CD1c-positive myeloid dendritic cell (primary cell): ENCODE data around the gene LIPE.

Experiments
- DNase-seq: peaks from one replicate; pipeline ENCODE4 v3.0.0-alpha.2; 2016; ENCODE audit errors: extremely low spot score

LIPE gene

DNA sequence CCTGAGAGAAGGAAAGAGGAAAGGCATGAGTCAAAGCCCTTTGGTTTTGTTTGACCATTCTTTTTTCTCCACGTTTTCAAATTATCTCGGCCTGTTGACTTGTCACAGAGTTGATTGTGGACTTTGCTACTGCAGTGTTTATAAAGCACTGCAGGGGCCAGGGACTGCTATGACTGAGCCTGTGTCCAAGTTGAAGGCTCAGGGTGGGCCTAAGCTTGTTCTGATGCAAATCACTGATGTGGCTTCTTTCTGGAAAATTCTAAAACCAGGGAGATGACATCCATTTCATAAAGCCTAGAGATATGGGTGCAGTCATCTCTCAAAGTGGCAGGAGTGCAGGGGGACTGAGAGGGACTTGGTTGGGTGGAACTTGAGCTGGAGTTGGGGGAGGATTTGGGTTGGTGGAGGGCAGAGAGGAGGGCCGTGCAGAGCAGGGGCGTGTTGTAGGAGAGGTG lies 16.8 kb upstream of the LIPE start:
- DNase-seq = no peak

DNA sequence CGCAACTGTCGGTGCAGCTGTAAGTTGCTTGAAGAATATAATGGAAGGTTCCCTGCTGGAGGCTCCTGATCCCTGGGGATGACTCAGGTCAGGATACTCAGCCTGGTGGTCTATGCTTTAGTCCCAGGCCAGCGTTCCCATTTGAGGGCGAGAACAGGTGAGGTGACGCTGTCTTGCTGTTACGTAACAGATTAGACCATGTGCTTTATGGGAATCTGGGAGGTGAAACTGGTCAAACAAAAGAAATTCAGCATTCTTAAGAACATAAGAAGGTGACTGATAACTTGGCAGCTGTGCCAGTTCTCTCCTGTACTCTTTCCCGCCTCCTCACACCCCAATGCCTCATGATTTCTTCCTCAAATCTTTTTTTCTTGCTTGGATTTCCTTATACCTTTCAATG lies 15.6 kb upstream of the LIPE start, which contains the start of gene CXCL17:
TSS of gene CXCL17 (minus strand) at position 114 of the 400 bp plus-strand sequence. CDS start 114 bp downstream, outside the sequence.
- DNase-seq = no peak

DNA sequence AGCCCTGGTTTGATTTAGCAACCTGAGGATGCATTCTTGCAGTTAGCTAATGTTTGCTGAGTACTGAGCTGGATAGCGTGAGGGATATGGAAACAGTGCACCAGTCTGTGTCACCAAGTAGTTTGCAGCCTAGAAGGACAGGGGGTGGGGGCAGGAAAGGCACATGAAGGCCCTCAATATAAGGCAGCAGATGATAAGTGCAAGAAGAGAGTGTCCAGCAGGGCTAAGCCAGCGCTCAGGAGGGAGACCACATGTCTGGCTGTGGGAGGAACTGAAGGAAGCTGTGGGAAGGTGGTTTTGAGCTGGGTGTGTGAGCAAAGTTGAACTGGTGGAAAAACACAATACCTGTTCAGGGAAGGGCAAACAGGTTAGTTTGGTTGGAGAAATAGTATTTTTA lies 13.9 kb upstream of the LIPE start:
- peak; percentile 39 for DNase-seq

DNA sequence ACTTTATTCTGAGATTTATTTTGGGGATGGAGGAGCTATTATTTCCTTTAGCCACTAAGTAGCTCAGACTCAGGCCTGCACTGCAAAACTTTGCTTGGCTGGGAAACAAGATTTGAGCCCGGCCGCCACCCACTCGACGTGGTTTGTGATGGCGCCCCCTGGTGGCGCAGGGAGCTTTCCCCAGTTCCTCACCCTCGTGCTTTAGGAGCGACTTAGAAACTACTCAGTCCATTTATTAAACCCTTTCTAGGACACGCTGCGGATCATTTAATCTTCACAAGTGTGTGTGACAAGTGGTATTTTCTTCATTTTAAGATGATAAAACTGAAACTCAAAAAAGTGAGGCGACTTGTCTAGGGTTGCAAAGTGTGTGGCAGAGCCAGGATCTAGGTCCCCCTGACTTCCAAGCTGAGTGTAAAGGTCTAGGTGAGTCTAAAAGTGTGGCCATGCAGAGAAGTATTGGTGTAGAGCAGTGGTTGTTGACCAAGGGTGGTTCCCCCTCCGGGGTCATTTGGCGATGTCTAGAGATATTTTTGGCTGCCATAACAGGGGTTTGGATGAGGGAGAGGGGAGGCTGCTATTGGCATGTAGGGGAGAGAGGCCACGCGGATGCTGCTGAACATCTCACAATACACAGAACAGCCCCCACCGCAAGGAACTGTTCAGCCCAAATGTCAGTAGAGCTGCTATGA lies 13.3 kb upstream of the LIPE start:
- peak; percentile 86 for DNase-seq

DNA sequence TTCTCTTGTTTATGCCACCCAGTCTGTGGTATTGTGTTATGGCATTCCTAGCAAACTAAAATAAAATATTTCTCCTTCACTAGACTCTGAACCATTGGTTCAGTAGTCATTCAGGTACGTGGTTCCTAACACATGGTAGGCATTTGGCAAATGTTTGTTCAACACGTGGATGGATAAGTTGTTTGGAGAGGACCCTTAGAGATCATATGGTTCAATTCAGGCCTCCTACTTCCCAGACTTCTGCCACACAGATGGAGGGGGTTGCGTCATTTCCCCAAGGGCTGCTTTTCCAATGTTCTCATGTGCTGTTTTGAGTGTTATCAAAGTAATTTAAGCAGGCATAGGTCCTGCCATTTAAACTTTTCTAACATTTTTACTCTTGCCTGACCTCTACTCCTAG lies 8.8 kb upstream of the LIPE start:
- no peak for DNase-seq

DNA sequence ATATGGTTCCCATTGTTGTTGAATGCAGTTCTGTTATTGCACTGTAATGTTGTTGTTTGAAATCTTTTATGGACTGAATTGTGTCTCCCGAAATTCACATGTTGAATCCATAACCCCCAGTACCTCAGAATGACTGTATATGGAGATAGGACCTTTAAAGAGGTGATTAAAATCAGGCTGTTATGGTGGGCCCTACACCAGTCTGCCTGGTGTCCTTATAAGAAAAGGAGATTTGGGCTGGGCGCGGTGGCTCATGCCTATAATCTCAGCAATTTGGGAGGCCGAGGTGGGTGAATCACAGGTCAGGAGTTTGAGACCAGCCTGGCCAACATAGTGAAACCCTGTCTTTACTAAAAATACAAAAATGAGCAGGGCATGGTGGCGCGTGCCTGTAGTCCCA lies 8.1 kb upstream of the LIPE start:
- no peak for DNase-seq

DNA sequence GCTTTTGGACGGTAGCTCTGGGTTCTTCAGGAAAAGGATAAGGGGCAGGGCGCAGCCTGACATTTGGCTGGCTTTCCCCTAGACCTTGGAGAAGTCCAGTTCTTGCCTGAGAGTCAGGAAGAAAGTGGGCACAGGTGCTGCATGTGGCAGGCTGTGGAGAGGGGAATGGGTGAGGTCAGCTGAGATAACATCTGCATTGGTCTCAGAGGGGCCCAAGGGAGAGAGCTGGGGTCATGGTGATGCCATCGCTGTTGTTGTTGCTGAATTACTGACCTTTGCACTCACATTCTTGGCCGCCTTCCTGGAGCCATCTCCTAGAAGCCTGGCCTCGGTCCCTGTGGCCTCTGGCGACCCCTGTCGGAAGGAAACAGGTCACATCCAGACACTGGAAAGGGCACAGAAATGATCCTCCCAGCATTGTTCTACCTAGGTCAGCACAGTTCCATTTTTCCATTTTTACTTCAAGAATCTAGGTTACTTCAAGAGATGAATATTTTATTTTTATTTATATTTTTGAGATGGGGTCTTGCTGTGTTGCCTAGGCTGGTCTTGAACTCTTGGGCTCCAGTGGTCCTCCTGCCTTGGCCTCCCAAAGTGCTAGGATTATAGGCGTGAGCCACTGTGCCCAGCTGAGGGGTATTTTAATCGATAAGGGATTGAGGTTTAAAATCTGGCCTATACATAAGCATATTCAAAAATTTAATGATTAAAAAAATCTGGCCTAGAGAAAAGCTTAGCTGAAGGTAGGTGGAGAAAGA lies 6.5 kb upstream of the LIPE start:
- peak; percentile 63 for DNase-seq

DNA sequence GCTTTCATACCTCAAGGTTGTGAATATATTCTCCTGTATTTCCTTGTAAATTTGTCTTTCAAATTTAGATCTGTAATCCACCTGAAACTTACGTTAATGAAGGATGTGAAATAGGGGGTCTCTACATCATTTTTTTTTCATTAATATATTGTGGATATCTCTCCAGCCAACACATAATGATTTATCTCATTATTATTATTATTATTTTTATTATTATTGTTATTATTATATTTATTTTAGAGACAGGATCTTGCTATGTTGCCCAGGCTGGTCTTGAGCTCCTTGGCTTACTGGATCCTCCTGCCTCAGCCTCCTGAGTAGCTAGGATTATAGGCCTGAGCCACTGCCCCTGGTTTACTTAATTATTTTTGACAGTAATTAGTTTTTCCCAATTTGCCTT lies 4.3 kb upstream of the LIPE start:
- no peak for DNase-seq

DNA sequence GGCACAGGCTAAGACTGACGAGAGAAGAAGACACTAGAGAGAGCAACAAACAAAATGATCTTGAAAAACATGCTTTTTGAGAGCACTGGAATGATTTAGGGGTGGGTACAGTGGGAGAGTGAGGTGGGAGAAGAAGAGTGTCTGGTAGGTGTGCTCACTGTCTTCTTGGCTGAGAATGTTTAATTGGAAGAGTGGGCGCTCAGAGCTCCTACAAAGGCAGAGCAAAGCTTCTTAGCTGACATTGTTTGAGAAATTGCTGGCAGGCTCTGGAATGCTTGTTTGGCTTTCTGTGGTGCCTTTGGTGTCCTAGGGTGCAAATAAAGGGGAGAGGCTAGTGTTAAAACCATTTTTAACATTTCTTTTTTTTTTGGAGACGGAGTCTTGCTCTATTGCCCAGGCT lies 1.5 kb upstream of the LIPE start:
- DNase-seq = no peak

DNA sequence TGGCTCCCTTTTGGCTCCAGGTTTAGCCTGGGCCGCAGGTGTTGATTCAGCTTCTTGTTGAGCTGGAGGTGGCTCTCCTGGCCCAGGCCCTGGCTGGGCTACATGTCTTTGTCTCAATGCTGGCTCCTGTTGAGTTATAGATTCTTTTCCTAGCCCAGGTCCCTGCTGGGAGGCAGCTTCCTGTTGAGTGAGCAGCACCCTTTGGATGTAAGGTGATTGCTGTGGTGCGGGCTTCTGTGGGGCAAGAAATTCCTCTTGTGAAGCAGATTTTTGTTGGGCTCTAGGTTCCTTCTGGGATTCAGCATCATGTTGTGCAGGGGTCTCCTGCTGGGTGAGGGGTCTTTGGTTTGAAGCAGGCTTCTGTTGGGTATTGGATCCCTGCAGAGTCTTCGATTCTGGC lies 545 bp downstream of the LIPE start:
- DNase-seq = no peak

DNA sequence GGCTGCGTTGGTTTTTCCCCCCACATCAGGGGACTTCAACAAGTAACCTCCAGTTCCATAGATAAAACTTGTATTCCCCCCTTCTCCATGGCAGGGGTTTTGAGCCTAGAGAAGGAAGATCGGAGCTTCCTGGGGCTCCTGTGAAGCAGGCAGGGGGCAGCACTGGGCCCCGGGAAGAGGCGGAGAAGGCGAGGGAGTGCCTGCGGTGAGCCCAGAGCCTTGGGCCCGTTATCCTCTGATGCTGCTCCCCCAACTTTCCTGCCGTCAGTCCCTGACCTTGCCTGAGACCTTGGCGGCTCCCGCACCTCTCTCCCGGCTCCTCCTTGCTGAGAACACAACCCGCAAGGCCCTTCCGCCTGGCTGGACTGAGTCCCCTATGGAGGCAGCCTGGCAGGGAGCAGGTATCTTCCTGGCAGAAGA lies 2.5 kb downstream of the LIPE start:
- no peak for DNase-seq

DNA sequence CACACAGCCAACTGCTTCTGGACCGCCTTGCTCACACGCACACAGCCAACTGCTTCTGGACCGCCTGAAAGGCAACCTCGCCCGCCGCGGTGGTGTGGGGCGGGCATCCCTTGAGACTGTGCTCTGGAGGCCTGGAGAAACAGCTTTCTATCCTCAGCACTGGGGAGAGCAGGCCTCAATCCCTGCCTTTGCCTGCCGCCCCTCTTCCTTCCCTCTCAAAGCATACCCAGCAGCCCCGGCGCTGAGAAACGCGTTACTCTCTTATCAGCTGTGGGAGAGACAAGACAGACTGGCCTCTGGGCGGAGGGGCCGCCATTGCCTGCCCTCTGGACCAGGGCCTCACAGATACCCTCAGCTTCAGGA lies 2.9 kb downstream of the LIPE start:
- DNase-seq = no peak

DNA sequence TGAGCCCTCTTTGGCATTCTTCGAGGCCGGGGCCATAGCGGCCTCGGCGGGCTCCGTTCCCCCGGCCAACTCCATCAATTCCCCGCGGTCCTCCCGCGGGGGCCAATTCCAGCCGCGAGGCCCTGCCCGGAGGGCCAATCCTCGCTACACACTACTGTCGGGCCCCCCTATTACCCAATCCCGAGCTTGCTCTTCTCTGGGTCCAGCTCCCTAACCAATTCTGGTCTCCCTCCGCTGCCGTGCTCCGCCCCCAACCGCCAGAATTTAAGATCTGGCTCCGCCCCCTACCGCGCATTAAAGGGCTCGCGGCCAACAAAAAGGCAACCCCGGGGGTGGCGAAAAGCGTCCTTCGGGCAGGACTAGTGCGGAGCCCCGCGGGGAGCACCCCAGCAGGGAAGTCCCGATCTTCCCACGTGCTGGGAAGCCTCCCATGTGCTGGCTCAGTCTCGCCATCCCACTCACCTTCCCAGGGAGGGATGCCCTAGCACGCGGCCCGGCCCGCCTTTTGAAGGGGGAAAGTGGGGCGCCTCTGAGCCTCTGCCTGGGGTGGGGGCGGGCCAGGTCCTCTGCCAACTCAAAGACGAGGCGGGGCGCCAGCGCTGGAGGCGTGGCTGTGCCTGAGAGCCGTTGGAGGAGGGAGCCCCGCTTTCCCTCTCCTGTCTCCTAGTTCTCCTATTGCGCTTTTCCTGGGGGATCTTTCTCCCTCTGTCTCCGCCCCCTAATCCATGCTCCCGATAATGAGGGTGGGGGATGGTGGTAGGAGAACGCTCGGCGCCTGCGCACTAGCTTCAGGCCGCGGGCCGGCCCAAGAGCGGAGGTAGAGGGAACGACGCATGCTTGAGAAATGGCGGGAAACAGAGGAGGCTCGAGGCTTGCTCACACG lies 3.5 kb downstream of the LIPE start:
- peak; percentile 83 for DNase-seq

DNA sequence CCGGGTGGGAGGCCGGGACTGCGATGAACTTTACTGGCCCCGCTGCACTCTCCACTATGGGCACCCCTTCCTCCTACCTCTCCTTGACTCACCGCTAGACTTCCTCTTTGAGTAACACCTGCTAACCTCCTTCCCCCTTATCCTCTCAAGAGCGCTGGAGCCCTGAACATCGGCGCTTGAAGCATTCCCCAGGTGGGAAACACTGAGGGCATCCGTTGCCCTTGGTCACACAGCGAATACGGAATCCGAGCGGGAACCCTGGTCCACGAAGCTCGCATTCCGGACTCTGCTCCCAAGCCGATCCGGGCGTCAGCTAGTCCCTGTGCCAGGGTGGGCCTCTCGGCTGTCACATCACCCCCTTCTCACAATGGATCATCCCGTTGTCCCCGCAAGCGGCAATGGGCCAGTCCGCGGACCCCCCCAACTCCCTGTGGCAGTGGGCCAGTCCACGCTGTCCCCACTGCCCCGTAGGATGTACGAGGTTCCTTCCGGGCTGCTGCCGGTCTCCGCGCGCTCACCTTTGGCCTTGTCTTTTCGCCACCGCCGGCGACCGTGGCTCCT lies 4.2 kb downstream of the LIPE start:
- peak; percentile 27 for DNase-seq

DNA sequence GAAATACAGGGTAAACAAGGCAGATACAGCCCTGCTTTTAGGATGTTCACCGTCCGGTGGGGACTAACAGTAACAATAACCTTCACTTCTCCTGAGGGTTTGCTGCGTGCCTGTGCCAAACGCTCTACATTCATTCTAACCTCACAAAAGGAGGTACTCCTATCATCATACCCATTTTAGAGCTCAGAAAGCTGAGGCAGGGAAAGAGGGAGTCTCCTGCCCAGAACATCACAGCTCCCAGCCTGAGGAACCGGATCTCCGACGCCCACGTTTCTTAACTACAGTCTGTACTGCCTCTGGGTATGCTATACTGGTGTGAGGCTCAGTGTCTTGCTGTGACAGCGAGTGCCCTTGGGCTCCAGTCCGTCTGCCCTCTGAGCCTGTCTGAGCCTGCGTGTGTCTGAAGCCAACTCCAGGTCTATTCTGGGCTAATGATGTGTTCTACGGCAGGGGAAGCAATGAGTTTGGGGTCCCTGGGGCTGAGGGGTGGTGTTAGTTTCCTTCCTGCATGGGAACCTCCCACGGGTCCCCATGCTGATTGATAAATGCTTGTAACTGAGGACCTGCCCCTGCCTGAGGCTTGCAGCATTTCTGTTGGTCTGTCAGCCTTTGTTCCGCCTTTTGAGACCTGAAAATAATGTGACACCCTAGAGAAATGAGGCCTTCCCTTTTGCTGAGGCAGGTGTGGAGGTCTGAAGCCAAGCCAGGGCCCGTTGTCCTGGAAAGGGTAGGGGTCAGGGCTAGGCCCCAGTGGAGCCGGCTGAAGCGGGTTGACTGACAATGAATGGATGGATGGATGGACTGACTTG lies 4.9 kb downstream of the LIPE start:
- no peak for DNase-seq

DNA sequence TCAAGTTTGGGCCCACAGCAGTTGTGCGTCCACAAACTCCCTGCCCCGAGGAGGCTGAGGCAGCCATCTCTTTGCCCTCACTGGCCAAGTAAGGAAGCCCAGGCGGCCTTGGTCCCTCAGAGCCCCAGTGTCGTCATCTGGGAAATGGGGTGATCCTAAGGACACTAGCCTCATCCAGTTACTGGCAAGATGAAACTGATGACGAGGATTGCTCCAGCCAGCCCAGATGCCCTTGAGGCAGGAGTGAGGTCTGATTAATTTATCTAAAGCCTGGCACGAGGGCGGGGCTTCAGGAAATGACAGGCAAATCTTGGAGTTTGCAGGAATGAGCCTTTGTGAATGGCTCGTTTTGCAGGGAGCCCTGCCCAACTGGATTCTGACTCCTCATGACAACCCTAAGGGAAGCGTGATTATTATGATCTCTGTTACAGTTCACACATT lies 5.6 kb downstream of the LIPE start:
- no peak for DNase-seq

DNA sequence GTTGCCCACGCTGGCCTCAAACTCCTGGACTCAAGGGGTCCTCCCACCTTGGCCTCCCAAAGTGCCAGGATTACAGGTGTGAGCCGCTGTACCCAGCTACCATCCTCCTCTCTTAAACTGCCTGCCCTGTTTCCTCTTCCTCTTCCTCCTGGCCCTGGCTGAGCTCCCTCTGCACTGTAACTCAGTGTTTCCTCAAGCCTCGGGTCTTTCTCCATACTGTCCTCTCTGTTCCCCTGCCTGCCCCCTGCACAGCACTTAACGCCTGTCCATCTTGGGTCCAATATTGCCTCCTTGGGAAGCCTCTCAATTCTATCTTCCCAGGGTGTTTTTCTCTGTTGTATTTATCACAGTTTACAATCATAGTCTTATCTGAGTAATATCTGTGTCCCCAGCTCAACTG lies 6.1 kb downstream of the LIPE start:
- DNase-seq = no peak

DNA sequence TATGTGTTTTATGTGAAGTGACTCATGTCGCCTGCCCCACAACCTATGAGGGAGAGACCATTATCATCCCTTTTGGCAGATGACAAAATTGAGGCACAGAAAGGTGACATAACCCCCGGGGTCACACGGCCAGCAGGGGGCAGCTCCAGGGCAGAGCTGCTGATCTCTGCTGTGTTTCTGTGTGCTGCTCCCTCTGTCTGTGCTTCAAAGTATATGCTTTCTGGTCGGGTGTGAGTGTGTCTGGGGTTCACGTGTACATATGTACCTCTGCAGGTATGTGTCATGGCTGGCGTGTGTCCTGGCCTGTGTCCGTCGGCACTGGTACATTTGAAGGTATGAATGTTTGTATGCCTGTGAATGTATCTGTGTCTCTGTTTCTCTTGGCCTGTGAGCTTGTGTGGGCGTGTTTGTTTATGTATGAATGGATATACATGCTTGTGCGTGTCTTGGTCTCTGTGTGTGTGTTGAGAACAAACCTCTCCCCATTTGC lies 7.1 kb downstream of the LIPE start:
- peak; percentile 60 for DNase-seq

DNA sequence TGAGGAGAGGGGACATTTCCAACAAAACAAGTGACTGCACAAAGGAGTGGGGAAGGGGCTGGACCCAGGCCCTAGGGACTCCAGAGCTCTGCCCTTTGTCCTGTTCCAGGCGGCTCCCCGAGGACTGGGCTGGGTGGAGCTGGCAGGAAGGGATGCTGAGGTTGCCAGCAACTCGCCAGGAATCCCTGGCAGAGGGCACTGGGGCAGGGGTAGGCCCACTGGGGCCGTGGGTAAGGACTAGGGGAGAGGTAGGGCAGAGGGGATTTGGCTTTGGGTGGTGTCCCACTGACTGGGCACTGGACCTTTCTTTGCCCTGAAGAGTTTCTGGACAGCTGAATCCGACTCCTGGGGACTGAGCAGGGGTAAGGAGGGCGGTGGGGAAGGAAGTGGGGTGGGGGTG lies 7.9 kb downstream of the LIPE start:
- DNase-seq = no peak

DNA sequence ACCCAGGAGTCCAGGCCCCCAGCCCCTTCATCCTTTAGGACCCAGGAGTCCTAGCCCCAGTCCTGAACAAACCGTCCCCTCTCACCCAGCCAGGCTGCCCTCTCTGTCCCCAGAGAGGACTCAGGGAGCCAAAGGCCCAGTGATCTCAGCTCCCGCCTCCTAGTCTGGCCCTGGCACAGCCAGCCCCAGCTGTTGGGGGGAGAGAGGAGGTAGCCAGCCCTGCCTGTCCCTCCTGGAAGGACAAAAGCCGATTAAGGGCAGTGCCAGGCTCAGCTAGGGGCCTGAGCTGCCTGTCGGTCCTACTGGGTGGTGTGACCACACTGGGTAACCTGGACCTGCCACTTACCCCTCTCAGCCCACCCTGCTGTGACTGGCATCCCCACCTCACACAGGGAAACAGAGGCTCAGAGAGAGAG lies 14.5 kb downstream of the LIPE start:
- DNase-seq = no peak

DNA sequence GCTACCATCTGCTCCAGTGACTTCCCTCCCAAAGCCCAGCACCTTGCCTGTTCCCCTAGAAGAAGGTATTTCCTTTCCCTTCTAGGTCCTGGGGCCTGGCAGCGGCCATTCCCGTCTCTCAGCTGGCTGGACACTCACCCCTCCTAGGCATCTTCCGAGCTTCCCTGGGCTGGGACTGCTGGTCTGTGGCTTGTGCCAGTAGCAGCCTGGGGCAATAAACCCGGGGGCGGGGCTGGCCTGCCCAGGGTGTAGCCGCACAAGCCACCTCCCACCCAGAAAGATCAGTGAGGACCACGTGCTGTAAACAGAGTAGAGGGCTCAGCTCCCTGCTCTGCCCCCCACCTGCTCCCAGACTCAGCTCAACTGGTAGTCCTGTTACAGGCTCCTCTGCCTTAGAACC lies 15.0 kb downstream of the LIPE start:
- no peak for DNase-seq
